HCT116 (cell line): Measurements from ENCODE around the gene MYRF. TPM values are rescaled to one million over a fixed set of nuclear protein-coding genes. Genes with fewer than 3 reads are reported as not detected.
A peak's percentile ranks its signal among the peaks of the same experiment; 100 is the strongest.

Experiments
- ATAC-seq: fragments of 200-7000 bp; cut with Tn5 transposase; 2 replicates; pipeline ENCODE4 v1.9.1; 2020; ENCODE audit warnings: mild to moderate bottlenecking, moderate library complexity
- BruUV-seq: library from RNA; stranded (reverse); fragments of 400-500 nt; replicated peaks from 2 replicates; lab custom pipeline; 2021; lab: Mats Ljungman, UMichigan
- CTCF ChIA-PET: fragments of 300-600 bp; sonication (Branson Sonifier 250); formaldehyde crosslinking; loops from one replicate; lab custom pipeline; 2021; ENCODE audit warnings: antibody characterized with exemption; lab: Charles Lee
- POLR2A ChIA-PET: fragments of 300-600, 350-600 bp; sonication (Branson Sonifier 250); formaldehyde crosslinking; loops from one replicate; lab custom pipeline; 2021; ENCODE audit warnings: antibody characterized with exemption; lab: Charles Lee
- RAD21 ChIA-PET, 2 experiments: fragments of 300-600 bp; sonication (Branson Sonifier 250); formaldehyde crosslinking; loops; one replicate each; lab custom pipeline; 2023; ENCODE audit warnings: low total read pairs in 2 of 2; ENCODE audit not compliant: uncharacterized antibody in 2 of 2, unreplicated experiment in 2 of 2, low non-redundant PET in 1 of 2; lab: Charles Lee
- DNase-seq: peaks from one replicate; pipeline ENCODE4 v3.0.0-alpha.2; 2010; ENCODE audit warnings: low read depth, low spot score
- H2AFZ ChIP-seq: fragments of 200-600 bp; shearing (Covaris generic), sonication (generic); 2 replicates; pipeline ENCODE4 v1.6.1; 2017; ENCODE audit warnings: low read depth, mixed run types, mixed read lengths, antibody characterized with exemption, low read length; ENCODE audit not compliant: poor library complexity, severe bottlenecking
- H3K27ac ChIP-seq: 2 replicates; pipeline ENCODE4 v1.5.1; 2012; ENCODE audit warnings: low read depth, low read length
- H3K27me3 ChIP-seq: fragments of 200-600 bp; sonication (generic); 2 replicates; pipeline ENCODE4 v1.6.1; 2016; ENCODE audit warnings: mixed run types, low read length, mixed read lengths; ENCODE audit not compliant: insufficient read depth
- H3K36me3 ChIP-seq, 2 experiments: fragments of 200-500 bp in 1 of 2; fragments of 200-600 bp in 1 of 2; sonication (Bioruptor generic) in 1 of 2; sonication (generic) in 1 of 2; 2 replicates each; pipeline versions ENCODE4 v1.5.1 to v1.6.1; 2014 to 2016; ENCODE audit warnings: low read length in 2 of 2, inconsistent platforms in 1 of 2, mixed read lengths in 1 of 2, mixed run types in 1 of 2; ENCODE audit not compliant: insufficient read depth in 2 of 2, control insufficient read depth in 1 of 2
- H3K4me1 ChIP-seq, 2 experiments: fragments of 200-600 bp in 1 of 2; sonication (generic) in 1 of 2; 2 replicates each; pipeline versions ENCODE4 v1.5.1 to v1.6.1; 2012 to 2017; ENCODE audit warnings: low read length in 2 of 2, inconsistent platforms in 1 of 2, mild to moderate bottlenecking in 1 of 2, mixed read lengths in 1 of 2, mixed run types in 1 of 2, moderate library complexity in 1 of 2; ENCODE audit not compliant: insufficient read depth in 2 of 2, control insufficient read depth in 1 of 2
- H3K4me2 ChIP-seq: fragments of 200-600 bp; sonication (generic); 2 replicates; pipeline ENCODE4 v1.6.1; 2017; ENCODE audit warnings: mixed run types, low read length, mixed read lengths
- H3K4me3 ChIP-seq, 2 experiments: fragments of 200-600 bp in 1 of 2; sonication (generic) in 1 of 2; replicated peaks in 1 of 2; 2 replicates each; pipeline ENCODE4 v1.5.1; 2011 to 2016; ENCODE audit warnings: low read length in 2 of 2, control low read depth in 1 of 2, low read depth in 1 of 2, mild to moderate bottlenecking in 1 of 2, mixed read lengths in 1 of 2, mixed run types in 1 of 2
- H3K79me2 ChIP-seq: fragments of 200-600 bp; sonication (generic); 2 replicates; pipeline ENCODE4 v1.6.1; 2017; ENCODE audit warnings: mild to moderate bottlenecking, mixed run types, low read length, moderate library complexity, mixed read lengths; ENCODE audit not compliant: insufficient read depth
- H3K9ac ChIP-seq: fragments of 200-600 bp; sonication (generic); 2 replicates; pipeline ENCODE4 v1.6.1; 2016; ENCODE audit warnings: low read length, mixed read lengths
- H3K9me2 ChIP-seq: fragments of 200-600 bp; sonication (generic), shearing (Covaris generic); 2 replicates; pipeline ENCODE4 v1.6.1; 2017; ENCODE audit warnings: mixed run types, mild to moderate bottlenecking, moderate library complexity; ENCODE audit not compliant: insufficient read depth
- H3K9me3 ChIP-seq, 2 experiments: fragments of 200-500 bp in 1 of 2; fragments of 200-600 bp in 1 of 2; sonication (Bioruptor generic) in 1 of 2; sonication (generic) in 1 of 2; 2 replicates each; pipeline ENCODE4 v1.6.1; 2014 to 2017; ENCODE audit warnings: low read length in 2 of 2, mixed read lengths in 2 of 2, inconsistent platforms in 1 of 2, low read depth in 1 of 2, mild to moderate bottlenecking in 1 of 2, mixed run types in 1 of 2, moderate library complexity in 1 of 2; ENCODE audit not compliant: control insufficient read depth in 1 of 2, insufficient read depth in 1 of 2
- H4K20me1 ChIP-seq: fragments of 200-600 bp; sonication (generic), shearing (Covaris generic); 2 replicates; pipeline ENCODE4 v1.6.1; 2017; ENCODE audit warnings: mixed run types, mild to moderate bottlenecking, moderate library complexity; ENCODE audit not compliant: insufficient read depth
- ATF3 ChIP-seq: IDR thresholded peaks from 2 replicates; pipeline ENCODE4 v1.6.1; 2012
- CBX3 ChIP-seq: IDR thresholded peaks from 2 replicates; pipeline ENCODE4 v1.6.1; 2012; ENCODE audit warnings: low read depth
- CEBPB ChIP-seq: IDR thresholded peaks from 2 replicates; pipeline ENCODE4 v1.6.1; 2012; ENCODE audit warnings: low read depth
- CTCF ChIP-seq, 3 experiments: fragments of 200-600 bp in 1 of 3; sonication (generic) in 1 of 3; IDR thresholded peaks in 2 of 3; conservative IDR thresholded peaks in 1 of 3; 2 replicates each; pipeline ENCODE4 v1.5.1; 2012 to 2017; ENCODE audit warnings: low read depth in 2 of 3, low read length in 2 of 3, antibody characterized with exemption in 1 of 3, borderline replicate concordance in 1 of 3, control low read depth in 1 of 3, mild to moderate bottlenecking in 1 of 3, mixed read lengths in 1 of 3, mixed run types in 1 of 3, moderate library complexity in 1 of 3; ENCODE audit not compliant: insufficient read depth in 1 of 3
- ELF1 ChIP-seq: IDR thresholded peaks from 2 replicates; pipeline ENCODE4 v1.6.1; 2012; ENCODE audit warnings: low read depth, borderline replicate concordance
- EZH2 ChIP-seq: fragments of 200-600 bp; sonication (generic); IDR thresholded peaks from 2 replicates; pipeline ENCODE4 v1.6.1; 2017; ENCODE audit warnings: antibody characterized with exemption, mixed run types
- JUND ChIP-seq: IDR thresholded peaks from 2 replicates; pipeline ENCODE4 v1.6.1; 2012
- MAX ChIP-seq: IDR thresholded peaks from 2 replicates; pipeline ENCODE4 v1.6.1; 2012
- REST ChIP-seq: IDR thresholded peaks from 2 replicates; pipeline ENCODE4 v1.6.1; 2012; ENCODE audit warnings: low read depth
- SIN3A ChIP-seq: IDR thresholded peaks from 2 replicates; pipeline ENCODE4 v1.6.1; 2012; ENCODE audit warnings: low read depth
- SP1 ChIP-seq: IDR thresholded peaks from 2 replicates; pipeline ENCODE4 v1.6.1; 2012; ENCODE audit warnings: low read depth
- SRF ChIP-seq: IDR thresholded peaks from 2 replicates; pipeline ENCODE4 v1.6.1; 2012; ENCODE audit warnings: low read depth
- TCF7L2 ChIP-seq: IDR thresholded peaks from 2 replicates; pipeline ENCODE4 v1.7.0; 2011; ENCODE audit warnings: borderline replicate concordance, inconsistent platforms; ENCODE audit not compliant: insufficient read depth, insufficient read length; ENCODE audit errors: extremely low read depth
- ZFX ChIP-seq: fragments of 450-650 bp; IDR thresholded peaks from 2 replicates; pipeline ENCODE4 v1.6.1; 2017
- intact Hi-C: fragments of 100-400 bp; cut with micrococcal nuclease; formaldehyde crosslinking; loops from 2 replicates; pipeline ENCODE4 v1.10.0; 2022
- total RNA-seq: library from RNA; stranded (reverse); gene quantifications from one replicate; pipeline ENCODE4 v1.2.1, GENCODE V29; 2021; ENCODE audit not compliant: unreplicated experiment

Gene MYRF
- total RNA-seq, 1 experiment from 2014 or later: 52.3 TPM

- H3K4me3 ChIP-seq: no peak overlapping the region
- H3K9me2 ChIP-seq: no peaks in the 10 kb centered on the region
- no peak overlapping the region for H3K9ac ChIP-seq
- H4K20me1 ChIP-seq: no peaks in the 10 kb centered on the region
- H2AFZ ChIP-seq: no peak overlapping the region
- DNase-seq (no peak), ATAC-seq (0 out of 2 replicates have a peak, but pooled peaks have one; percentile 17)
- no peak for TF ChIP-seq EZH2
- no peak for TF ChIP-seq SIN3A
- TF ChIP-seq JUND: no peak
- TF ChIP-seq REST: no peak
- TF ChIP-seq CTCF (IDR thresholded peaks at IDR 0.05 in 2 of 3, conservative IDR thresholded peaks at IDR 0.05 in 1 of 3; ENCODE audit: borderline replicate concordance in 1 of 3, insufficient read depth in 1 of 3, low read depth in 2 of 3, low read length in 2 of 3): no peak
- TF ChIP-seq SP1: no peak
- no peak for TF ChIP-seq CEBPB
- TF ChIP-seq ATF3: no peak
- TF ChIP-seq CBX3: no peak
- TF ChIP-seq TCF7L2: no peak
- no peak for TF ChIP-seq ZFX
- no peak for TF ChIP-seq SRF
- no peak for TF ChIP-seq MAX
- no peak for TF ChIP-seq ELF1
- H3K27me3 ChIP-seq: no peaks in the 10 kb centered on the region
- H3K4me1 ChIP-seq: peaks cover 0 to 5% of the 10 kb centered on the region in 2 experiments; a peak in 1 of 4 replicates
- intact Hi-C loops: no loop called here
- no peak overlapping the region for H3K4me2 ChIP-seq
- CTCF ChIA-PET: no interaction called here
- RAD21 ChIA-PET: no interaction called here
- no TSS peak for BruUV-seq
- no peaks in the 10 kb centered on the region for H3K9me3 ChIP-seq
- no peaks in the 10 kb centered on the region for H3K36me3 ChIP-seq
- POLR2A ChIA-PET: no interaction called here
- no peak overlapping the region for H3K27ac ChIP-seq
- H3K79me2 ChIP-seq: no peaks in the 10 kb centered on the region
Measured at GRCh38 chr11:61833926-61834277, 81.5 kb downstream of the MYRF start.
